Activated CD8-positive, alpha-beta T cell treated with anti-CD3 and anti-CD28 coated beads for 36 hours (primary cell): ENCODE measurements around the gene MEF2C. TPM values are rescaled to one million over a fixed set of nuclear protein-coding genes. Genes with fewer than 3 reads are reported as not detected.

Experiments
- ATAC-seq: fragments of 200-7000 bp; cut with Tn5 transposase; one replicate; pipeline ENCODE4 v1.10.0; 2021; ENCODE audit warnings: mild to moderate bottlenecking, moderate library complexity
- CTCF ChIA-PET: fragments of 350-600 bp; sonication (Branson Sonifier 250); formaldehyde crosslinking; loops from one replicate; lab custom pipeline; 2021; ENCODE audit warnings: antibody characterized with exemption; lab: Charles Lee
- POLR2A ChIA-PET: fragments of 350-600 bp; sonication (Branson Sonifier 250); formaldehyde crosslinking; loops from one replicate; lab custom pipeline; 2021; ENCODE audit warnings: antibody characterized with exemption; lab: Charles Lee
- DNase-seq: peaks from one replicate; pipeline ENCODE4 v3.0.0-alpha.2; 2020
- H3K27ac Mint-ChIP-seq: one replicate; pipeline ENCODE4 v1.8.0; 2021; ENCODE audit warnings: mild to moderate bottlenecking, mixed read lengths
- H3K27me3 Mint-ChIP-seq: one replicate; pipeline ENCODE4 v1.8.0; 2021; ENCODE audit warnings: mixed read lengths
- H3K36me3 Mint-ChIP-seq: one replicate; pipeline ENCODE4 v1.8.0; 2021; ENCODE audit warnings: low read depth, mixed read lengths
- H3K4me1 Mint-ChIP-seq: one replicate; pipeline ENCODE4 v1.8.0; 2021; ENCODE audit warnings: low read depth, mixed read lengths
- H3K4me3 Mint-ChIP-seq: one replicate; pipeline ENCODE4 v1.8.0; 2021; ENCODE audit warnings: mild to moderate bottlenecking, moderate library complexity, mixed read lengths
- H3K9me3 Mint-ChIP-seq: one replicate; pipeline ENCODE4 v1.8.0; 2021; ENCODE audit warnings: mixed read lengths
- CTCF ChIP-seq: fragments of 200-600 bp; IDR thresholded peaks from one replicate; pipeline ENCODE4 v1.8.0; 2022; ENCODE audit warnings: antibody characterized with exemption, mild to moderate bottlenecking
- intact Hi-C: fragments of 100-400 bp; cut with micrococcal nuclease; formaldehyde crosslinking; loops from one replicate; pipeline ENCODE4 v1.10.0; 2022
- total RNA-seq, 2 experiments: library from RNA; stranded (reverse); gene quantifications; one replicate each; pipeline ENCODE4 v1.2.3, GENCODE V29; 2021

Gene MEF2C
- total RNA-seq, 2 experiments from 2014 or later, result 0.27 to 1.3 TPM

GRCh38 chr5:88669371-88670050 is 213.5 kb downstream of the MEF2C start:
- ATAC-seq (no peak), DNase-seq (no peak)
- no peak for TF ChIP-seq CTCF
- ChIA-PET POLR2A (no interaction called here), CTCF (interaction anchor here (3.6 kb wide), 1 partner anchor 22 kb away, joined by 11 read pairs; no protein-coding TSS in a partner anchor)
- Mint-ChIP-seq H3K27me3 (peaks cover 81% of the 10 kb centered on the region), H3K4me1 (peaks cover 30% of the 10 kb centered on the region), H3K9me3 (peaks cover 2% of the 10 kb centered on the region), H3K36me3 (peaks cover 1% of the 10 kb centered on the region), H3K4me3 (no peak overlapping the region), H3K27ac (no peak overlapping the region)
- intact Hi-C loops, result loop anchor here (10.0 kb wide), 1 partner anchor 405 kb away; the partner anchor contains the start of gene TMEM161B

GRCh38 chr5:88667496-88668201 is 215.3 kb downstream of the MEF2C start:
- H3K27me3 Mint-ChIP-seq, result peaks cover 83% of the 10 kb centered on the region
- ChIA-PET CTCF (interaction anchor here (1.0 to 3.6 kb wide), 4 partner anchors 12 to 25 kb away, joined by 3 to 11 read pairs (median 6); no protein-coding TSS in a partner anchor), POLR2A (no interaction called here)
- TF ChIP-seq CTCF, result no peak
- no peak for ATAC-seq
- H3K9me3 Mint-ChIP-seq, result peaks cover 7% of the 10 kb centered on the region
- peaks cover 26% of the 10 kb centered on the region for H3K4me1 Mint-ChIP-seq
- intact Hi-C loops, result no loop called here
- no peaks in the 10 kb centered on the region for H3K36me3 Mint-ChIP-seq
- peak overlapping the region; percentile 25 for H3K4me3 Mint-ChIP-seq
- no peak for DNase-seq
- no peak overlapping the region for H3K27ac Mint-ChIP-seq
